HG03521 (cell line): ENCODE measurements around the gene TASOR2.

Source experiments
- ATAC-seq: cut with Tn5 transposase; IDR thresholded peaks from one replicate; pipeline ENCODE4 v1.9.1; 2021; ENCODE audit warnings: mild to moderate bottlenecking, moderate library complexity; ENCODE audit not compliant: unreplicated experiment

The TASOR2 gene

GRCh38 chr10:5684318-5684970 is at the start of gene TASOR2:
Gene TASOR2, plus strand, starts transcription at chr10:5684838. Its CDS starts 35,805 bp downstream, at chr10:5720643.
- ATAC-seq: peak; percentile 78

- ATAC-seq: no peak
Measured at GRCh38 chr10:5634918-5635317, 49.7 kb upstream of the TASOR2 start.

GRCh38 chr10:5638494-5638893 is 46.1 kb upstream of the TASOR2 start:
- ATAC-seq: no peak

GRCh38 chr10:5639066-5639465 is 45.6 kb upstream of the TASOR2 start:
- no peak for ATAC-seq

GRCh38 chr10:5640036-5640435 is 44.6 kb upstream of the TASOR2 start:
- no peak for ATAC-seq

GRCh38 chr10:5640501-5640900 is 44.1 kb upstream of the TASOR2 start:
- no peak for ATAC-seq

- no peak for ATAC-seq
Measured at GRCh38 chr10:5641501-5641900, 43.1 kb upstream of the TASOR2 start.

GRCh38 chr10:5643346-5644067 is 41.1 kb upstream of the TASOR2 start:
- no peak for ATAC-seq

- ATAC-seq: no peak
Measured at GRCh38 chr10:5644930-5645329, 39.7 kb upstream of the TASOR2 start.

- no peak for ATAC-seq
Measured at GRCh38 chr10:5645375-5645774, 39.3 kb upstream of the TASOR2 start.

GRCh38 chr10:5645944-5646617 is 38.6 kb upstream of the TASOR2 start:
- ATAC-seq: no peak

GRCh38 chr10:5647507-5648240 is 37.0 kb upstream of the TASOR2 start:
- no peak for ATAC-seq

- no peak for ATAC-seq
Measured at GRCh38 chr10:5648494-5649457, 35.9 kb upstream of the TASOR2 start.

- ATAC-seq: no peak
Measured at GRCh38 chr10:5649746-5650145, 34.9 kb upstream of the TASOR2 start.

- ATAC-seq: no peak
Measured at GRCh38 chr10:5650664-5651387, 33.8 kb upstream of the TASOR2 start.

GRCh38 chr10:5651388-5651764 is 33.3 kb upstream of the TASOR2 start:
- no peak for ATAC-seq

GRCh38 chr10:5652746-5653145 is 31.9 kb upstream of the TASOR2 start:
- ATAC-seq: no peak

- ATAC-seq: no peak
Measured at GRCh38 chr10:5654218-5654755, 30.4 kb upstream of the TASOR2 start.

- ATAC-seq: no peak
Measured at GRCh38 chr10:5655121-5655520, 29.5 kb upstream of the TASOR2 start.
